Liver (tissue), 9 donors: ENCODE results near the gene CDC42. TPM values are rescaled to one million over a fixed set of nuclear protein-coding genes. Genes with fewer than 3 reads are reported as not detected.

Source experiments
- DNase-seq: peaks from one replicate; pipeline ENCODE4 v3.0.0-alpha.2; 2017; ENCODE audit warnings: low spot score
- H3K27ac ChIP-seq, 2 donors: one replicate each; pipeline ENCODE4 v1.7.0; 2013; ENCODE audit warnings: inconsistent platforms in 2 of 2, low read length in 2 of 2, control low read depth in 1 of 2, low read depth in 1 of 2, mild to moderate bottlenecking in 1 of 2
- H3K27me3 ChIP-seq, 4 donors: one replicate each; pipeline versions ENCODE4 v1.6.1 to v1.7.0; 2013; ENCODE audit warnings: low read length in 3 of 4, inconsistent platforms in 1 of 4, mild to moderate bottlenecking in 1 of 4, moderate library complexity in 1 of 4; ENCODE audit not compliant: control insufficient read depth in 4 of 4, insufficient read depth in 4 of 4
- H3K36me3 ChIP-seq, 4 donors: one replicate each; pipeline versions ENCODE4 v1.6.1 to v1.7.0; 2013; ENCODE audit warnings: low read length in 3 of 4, mild to moderate bottlenecking in 3 of 4, low read depth in 1 of 4, moderate library complexity in 1 of 4; ENCODE audit not compliant: control insufficient read depth in 4 of 4, insufficient read depth in 3 of 4
- H3K4me1 ChIP-seq, 4 donors: one replicate each; pipeline versions ENCODE4 v1.6.1 to v1.7.0; 2013; ENCODE audit warnings: low read length in 3 of 4, mild to moderate bottlenecking in 3 of 4, moderate library complexity in 1 of 4; ENCODE audit not compliant: control insufficient read depth in 4 of 4, insufficient read depth in 4 of 4
- H3K4me3 ChIP-seq, 3 donors: one replicate each; pipeline versions ENCODE4 v1.6.1 to v1.7.0; 2013; ENCODE audit warnings: low read length in 3 of 3, control low read depth in 1 of 3, low read depth in 1 of 3, mild to moderate bottlenecking in 1 of 3
- H3K9ac ChIP-seq, 2 donors: one replicate each; pipeline ENCODE4 v1.7.0; 2013; ENCODE audit warnings: low read length in 2 of 2, mild to moderate bottlenecking in 2 of 2, moderate library complexity in 2 of 2, control low read depth in 1 of 2, low read depth in 1 of 2
- H3K9me3 ChIP-seq, 4 donors: one replicate each; pipeline versions ENCODE4 v1.6.1 to v1.7.0; 2013; ENCODE audit warnings: low read length in 3 of 4; ENCODE audit not compliant: control insufficient read depth in 4 of 4
- EGR1 ChIP-seq, 2 donors: IDR thresholded peaks; 2 replicates each; pipeline ENCODE4 v1.6.1; 2016 to 2018; ENCODE audit warnings: antibody characterized with exemption in 2 of 2, low read depth in 2 of 2
- FOXA1 ChIP-seq: IDR thresholded peaks from 2 replicates; pipeline ENCODE4 v1.6.1; 2016; ENCODE audit warnings: antibody characterized with exemption
- FOXA2 ChIP-seq: IDR thresholded peaks from 2 replicates; pipeline ENCODE4 v1.6.1; 2016; ENCODE audit warnings: antibody characterized with exemption
- GABPA ChIP-seq, 2 donors: IDR thresholded peaks in 1 of 2; conservative IDR thresholded peaks in 1 of 2; 2 replicates each; pipeline ENCODE4 v1.6.1; 2016; ENCODE audit warnings: antibody characterized with exemption in 2 of 2, mild to moderate bottlenecking in 1 of 2, moderate library complexity in 1 of 2
- HNF4A ChIP-seq, 2 donors: conservative IDR thresholded peaks; 2 replicates each; pipeline ENCODE4 v1.6.1; 2016; ENCODE audit warnings: antibody characterized with exemption in 2 of 2, mild to moderate bottlenecking in 2 of 2
- HNF4G ChIP-seq: IDR thresholded peaks from 2 replicates; pipeline ENCODE4 v1.6.1; 2016; ENCODE audit warnings: antibody characterized with exemption
- JUND ChIP-seq, 2 donors: IDR thresholded peaks; 2 replicates each; pipeline ENCODE4 v1.6.1; 2016; ENCODE audit warnings: antibody characterized with exemption in 2 of 2
- NR2F2 ChIP-seq: IDR thresholded peaks from 2 replicates; pipeline ENCODE4 v1.6.1; 2016; ENCODE audit warnings: antibody characterized with exemption
- RAD21 ChIP-seq, 2 donors: IDR thresholded peaks; 2 replicates each; pipeline ENCODE4 v1.6.1; 2016; ENCODE audit warnings: antibody characterized with exemption in 2 of 2, mild to moderate bottlenecking in 2 of 2
- RXRA ChIP-seq, 2 donors: IDR thresholded peaks; 2 replicates each; pipeline ENCODE4 v1.6.1; 2017 to 2018; ENCODE audit warnings: antibody characterized with exemption in 2 of 2, mild to moderate bottlenecking in 1 of 2
- SP1 ChIP-seq: IDR thresholded peaks from 2 replicates; pipeline ENCODE4 v1.6.1; 2018; ENCODE audit warnings: antibody characterized with exemption, mild to moderate bottlenecking
- TAF1 ChIP-seq: conservative IDR thresholded peaks from 2 replicates; pipeline ENCODE4 v1.6.1; 2016; ENCODE audit warnings: antibody characterized with exemption, mild to moderate bottlenecking
- YY1 ChIP-seq: IDR thresholded peaks from 2 replicates; pipeline ENCODE4 v1.6.1; 2016; ENCODE audit warnings: antibody characterized with exemption, mild to moderate bottlenecking
- WGBS: extraction: QIAGEN DNeasy Blood & Tissue Kit; methylation state at CpG from one replicate; pipeline ENCODE4 v1.1.7; 2013; 5-methylcytosine and 5-hydroxymethylcytosine counted together
- polyA plus RNA-seq, 2 donors: library from polyadenylated mRNA; stranded (reverse) in 1 of 2; unstranded in 1 of 2; fragments of 200-250 nt in 1 of 2; fragments of >200 nt in 1 of 2; fragmentation: Nextera tagmentation in 1 of 2; extraction: Ambion mirVana in 1 of 2; gene quantifications; one replicate each; pipeline versions ENCODE4 v1.2.1 to v1.2.3, GENCODE V29; 2013 to 2015
- total RNA-seq, 2 donors: library from RNA; depleted of rRNA; stranded (reverse); fragments of >200 nt; gene quantifications; one replicate each; pipeline ENCODE4 v1.2.3, GENCODE V29; 2014
- TF ChIP-seq, protein P1 (sequence below): IDR thresholded peaks from 2 replicates; pipeline ENCODE4 v1.6.1; 2016; ENCODE audit warnings: antibody characterized with exemption
- TF ChIP-seq, protein P2 (sequence below): IDR thresholded peaks from 2 replicates; pipeline ENCODE4 v1.6.1; 2016; ENCODE audit warnings: antibody characterized with exemption, mild to moderate bottlenecking
- TF ChIP-seq, protein P3 (sequence below): fragments of 150-350 bp; IDR thresholded peaks from 2 replicates; pipeline ENCODE4 v1.5.1; 2017; ENCODE audit warnings: improper control_type of control experiment, low read depth, low read length; ENCODE audit not compliant: missing input control
- TF ChIP-seq, protein P4 (sequence below): IDR thresholded peaks from 2 replicates; pipeline ENCODE4 v1.6.1; 2016; ENCODE audit warnings: antibody characterized with exemption
- TF ChIP-seq, protein P5 (sequence below): IDR thresholded peaks from 2 replicates; pipeline ENCODE4 v1.6.1; 2016; ENCODE audit warnings: antibody characterized with exemption
- donor health status: healthy.
- donor health status: healthy.
- donor health status: healthy.
- donor health status: healthy.
- donor health status: healthy.

The CDC42 gene
- total and polyA plus RNA-seq, 4 donors = 40.3 to 140 (median 69.0) TPM

DNA sequence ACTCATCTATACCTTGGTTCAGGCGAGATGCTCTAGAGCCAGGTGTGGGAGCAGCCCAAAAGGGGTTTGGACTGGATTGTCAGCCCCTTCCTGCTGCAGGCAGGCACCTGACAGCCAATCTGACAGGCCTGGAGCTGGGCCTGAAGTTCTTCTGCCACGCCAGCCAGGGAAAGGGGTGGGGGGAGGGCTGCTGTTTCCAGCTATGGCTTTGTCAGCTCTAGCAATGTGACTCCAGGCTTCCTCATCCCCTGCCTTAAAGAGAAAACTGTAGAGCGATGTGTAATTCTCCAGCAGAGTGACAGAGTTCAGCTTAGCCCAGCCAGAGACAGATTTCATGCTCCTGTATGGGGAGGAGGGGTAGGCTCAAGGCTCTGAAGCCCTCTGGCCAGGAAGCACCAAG, 60.0 kb downstream of the CDC42 start:
- H3K4me1 ChIP-seq = peaks cover 0 to 3% (median 0%) of the 10 kb centered on the region in 4 donors
- H3K36me3 ChIP-seq = peaks cover 0 to 2% (median 0%) of the 10 kb centered on the region in 4 donors

More for the DNA sequence above, 60.0 kb downstream of the CDC42 start:
- Histone ChIP-seq H3K27ac (no peak overlapping the region), H3K4me3 (no peak overlapping the region), H3K9ac (no peak overlapping the region), H3K27me3 (no peaks in the 10 kb centered on the region), H3K9me3 (no peaks in the 10 kb centered on the region)
- TF ChIP-seq HNF4A (conservative IDR thresholded peaks at IDR 0.05) (no peak), RXRA (IDR thresholded peaks at IDR 0.05) (no peak), YY1 (no peak), EGR1 (IDR thresholded peaks at IDR 0.05; ENCODE audit: low read depth in 2 of 2) (no peak), RAD21 (IDR thresholded peaks at IDR 0.05) (no peak), FOXA2 (no peak), GABPA (IDR thresholded peaks at IDR 0.05 in 1 of 2, conservative IDR thresholded peaks at IDR 0.05 in 1 of 2) (no peak), NR2F2 (no peak), FOXA1 (no peak), TAF1 (no peak), JUND (IDR thresholded peaks at IDR 0.05) (no peak), HNF4G (no peak), SP1 (no peak)
- TF ChIP-seq, protein P1, sequence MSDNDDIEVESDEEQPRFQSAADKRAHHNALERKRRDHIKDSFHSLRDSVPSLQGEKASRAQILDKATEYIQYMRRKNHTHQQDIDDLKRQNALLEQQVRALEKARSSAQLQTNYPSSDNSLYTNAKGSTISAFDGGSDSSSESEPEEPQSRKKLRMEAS = no peak
- TF ChIP-seq, protein P2, sequence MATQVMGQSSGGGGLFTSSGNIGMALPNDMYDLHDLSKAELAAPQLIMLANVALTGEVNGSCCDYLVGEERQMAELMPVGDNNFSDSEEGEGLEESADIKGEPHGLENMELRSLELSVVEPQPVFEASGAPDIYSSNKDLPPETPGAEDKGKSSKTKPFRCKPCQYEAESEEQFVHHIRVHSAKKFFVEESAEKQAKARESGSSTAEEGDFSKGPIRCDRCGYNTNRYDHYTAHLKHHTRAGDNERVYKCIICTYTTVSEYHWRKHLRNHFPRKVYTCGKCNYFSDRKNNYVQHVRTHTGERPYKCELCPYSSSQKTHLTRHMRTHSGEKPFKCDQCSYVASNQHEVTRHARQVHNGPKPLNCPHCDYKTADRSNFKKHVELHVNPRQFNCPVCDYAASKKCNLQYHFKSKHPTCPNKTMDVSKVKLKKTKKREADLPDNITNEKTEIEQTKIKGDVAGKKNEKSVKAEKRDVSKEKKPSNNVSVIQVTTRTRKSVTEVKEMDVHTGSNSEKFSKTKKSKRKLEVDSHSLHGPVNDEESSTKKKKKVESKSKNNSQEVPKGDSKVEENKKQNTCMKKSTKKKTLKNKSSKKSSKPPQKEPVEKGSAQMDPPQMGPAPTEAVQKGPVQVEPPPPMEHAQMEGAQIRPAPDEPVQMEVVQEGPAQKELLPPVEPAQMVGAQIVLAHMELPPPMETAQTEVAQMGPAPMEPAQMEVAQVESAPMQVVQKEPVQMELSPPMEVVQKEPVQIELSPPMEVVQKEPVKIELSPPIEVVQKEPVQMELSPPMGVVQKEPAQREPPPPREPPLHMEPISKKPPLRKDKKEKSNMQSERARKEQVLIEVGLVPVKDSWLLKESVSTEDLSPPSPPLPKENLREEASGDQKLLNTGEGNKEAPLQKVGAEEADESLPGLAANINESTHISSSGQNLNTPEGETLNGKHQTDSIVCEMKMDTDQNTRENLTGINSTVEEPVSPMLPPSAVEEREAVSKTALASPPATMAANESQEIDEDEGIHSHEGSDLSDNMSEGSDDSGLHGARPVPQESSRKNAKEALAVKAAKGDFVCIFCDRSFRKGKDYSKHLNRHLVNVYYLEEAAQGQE = no peak
- TF ChIP-seq, protein P3, sequence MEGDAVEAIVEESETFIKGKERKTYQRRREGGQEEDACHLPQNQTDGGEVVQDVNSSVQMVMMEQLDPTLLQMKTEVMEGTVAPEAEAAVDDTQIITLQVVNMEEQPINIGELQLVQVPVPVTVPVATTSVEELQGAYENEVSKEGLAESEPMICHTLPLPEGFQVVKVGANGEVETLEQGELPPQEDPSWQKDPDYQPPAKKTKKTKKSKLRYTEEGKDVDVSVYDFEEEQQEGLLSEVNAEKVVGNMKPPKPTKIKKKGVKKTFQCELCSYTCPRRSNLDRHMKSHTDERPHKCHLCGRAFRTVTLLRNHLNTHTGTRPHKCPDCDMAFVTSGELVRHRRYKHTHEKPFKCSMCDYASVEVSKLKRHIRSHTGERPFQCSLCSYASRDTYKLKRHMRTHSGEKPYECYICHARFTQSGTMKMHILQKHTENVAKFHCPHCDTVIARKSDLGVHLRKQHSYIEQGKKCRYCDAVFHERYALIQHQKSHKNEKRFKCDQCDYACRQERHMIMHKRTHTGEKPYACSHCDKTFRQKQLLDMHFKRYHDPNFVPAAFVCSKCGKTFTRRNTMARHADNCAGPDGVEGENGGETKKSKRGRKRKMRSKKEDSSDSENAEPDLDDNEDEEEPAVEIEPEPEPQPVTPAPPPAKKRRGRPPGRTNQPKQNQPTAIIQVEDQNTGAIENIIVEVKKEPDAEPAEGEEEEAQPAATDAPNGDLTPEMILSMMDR = no peak
- TF ChIP-seq, protein P4, sequence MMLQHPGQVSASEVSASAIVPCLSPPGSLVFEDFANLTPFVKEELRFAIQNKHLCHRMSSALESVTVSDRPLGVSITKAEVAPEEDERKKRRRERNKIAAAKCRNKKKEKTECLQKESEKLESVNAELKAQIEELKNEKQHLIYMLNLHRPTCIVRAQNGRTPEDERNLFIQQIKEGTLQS = no peak
- TF ChIP-seq, protein P5, sequence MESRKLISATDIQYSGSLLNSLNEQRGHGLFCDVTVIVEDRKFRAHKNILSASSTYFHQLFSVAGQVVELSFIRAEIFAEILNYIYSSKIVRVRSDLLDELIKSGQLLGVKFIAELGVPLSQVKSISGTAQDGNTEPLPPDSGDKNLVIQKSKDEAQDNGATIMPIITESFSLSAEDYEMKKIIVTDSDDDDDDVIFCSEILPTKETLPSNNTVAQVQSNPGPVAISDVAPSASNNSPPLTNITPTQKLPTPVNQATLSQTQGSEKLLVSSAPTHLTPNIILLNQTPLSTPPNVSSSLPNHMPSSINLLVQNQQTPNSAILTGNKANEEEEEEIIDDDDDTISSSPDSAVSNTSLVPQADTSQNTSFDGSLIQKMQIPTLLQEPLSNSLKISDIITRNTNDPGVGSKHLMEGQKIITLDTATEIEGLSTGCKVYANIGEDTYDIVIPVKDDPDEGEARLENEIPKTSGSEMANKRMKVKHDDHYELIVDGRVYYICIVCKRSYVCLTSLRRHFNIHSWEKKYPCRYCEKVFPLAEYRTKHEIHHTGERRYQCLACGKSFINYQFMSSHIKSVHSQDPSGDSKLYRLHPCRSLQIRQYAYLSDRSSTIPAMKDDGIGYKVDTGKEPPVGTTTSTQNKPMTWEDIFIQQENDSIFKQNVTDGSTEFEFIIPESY = no peak
- 94% methylated on average over 3 of the region's 3 CpGs for WGBS
- no peak for DNase-seq
